ENCODE results near the gene YBEY. TPM values are rescaled to one million over a fixed set of nuclear protein-coding genes. Genes with fewer than 3 reads are reported as not detected.

The YBEY gene
- total and polyA plus RNA-seq, 3 experiments from 2014 or later = 16.7 to 21.0 (median 18.6) TPM

DNA sequence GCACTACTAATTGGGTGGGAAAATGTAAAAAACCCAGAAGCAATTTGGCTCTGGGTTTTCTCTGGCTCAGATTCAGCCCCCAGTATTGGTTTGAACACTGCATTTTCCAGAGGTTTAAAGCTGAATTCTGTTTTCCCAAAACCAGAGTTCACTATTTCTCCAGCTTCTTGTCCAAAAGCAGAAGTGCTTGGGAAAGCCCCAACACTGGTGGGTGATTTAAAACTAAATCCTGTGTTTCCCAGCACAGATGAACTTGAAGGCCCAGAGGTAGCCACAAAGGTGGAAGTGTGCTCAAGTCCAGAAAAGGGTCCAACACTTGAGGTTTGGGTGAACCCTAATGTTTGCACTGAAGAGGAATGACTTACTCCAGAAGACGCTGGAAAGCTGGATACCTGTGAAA, 1.4 kb upstream of the YBEY start:
- Mint-ChIP-seq H3K27ac (peak overlapping the region in 5 of 8 donors; percentile 50 to 89 (median 84)), H3K4me3 (peak overlapping the region; percentile 85 to 99 (median 90)), H3K36me3 (peaks cover 4 to 49% (median 7%) of the 10 kb centered on the region in 3 donors), H3K4me1 (peaks cover 38 to 77% (median 59%) of the 10 kb centered on the region in 3 donors), H3K27me3 (no peaks in the 10 kb centered on the region), H3K9me3 (no peaks in the 10 kb centered on the region)
- no peak for DNase-seq
- Histone ChIP-seq H3K27me3 (ENCODE audit: insufficient read depth, low read length, poor library complexity, severe bottlenecking) (no peaks in the 10 kb centered on the region), H3K27ac (ENCODE audit: low read depth, low read length) (no peak overlapping the region), H3K4me1 (ENCODE audit: insufficient read depth, low read length) (peaks cover 42% of the 10 kb centered on the region), H3K4me3 (ENCODE audit: low read length) (peak overlapping the region; percentile 69), H3K9me3 (ENCODE audit: low read length) (no peaks in the 10 kb centered on the region), H3K36me3 (ENCODE audit: insufficient read depth, low read length) (peaks cover 27% of the 10 kb centered on the region)
- ChIA-PET POLR2A (interaction anchor here (0.9 kb wide), 1 partner anchor 14 kb away, joined by 3 read pairs; no protein-coding TSS in a partner anchor), CTCF (interaction anchor here (2.7 kb wide), 1 partner anchor 141 kb away, joined by 12 read pairs; no protein-coding TSS in a partner anchor)

DNA sequence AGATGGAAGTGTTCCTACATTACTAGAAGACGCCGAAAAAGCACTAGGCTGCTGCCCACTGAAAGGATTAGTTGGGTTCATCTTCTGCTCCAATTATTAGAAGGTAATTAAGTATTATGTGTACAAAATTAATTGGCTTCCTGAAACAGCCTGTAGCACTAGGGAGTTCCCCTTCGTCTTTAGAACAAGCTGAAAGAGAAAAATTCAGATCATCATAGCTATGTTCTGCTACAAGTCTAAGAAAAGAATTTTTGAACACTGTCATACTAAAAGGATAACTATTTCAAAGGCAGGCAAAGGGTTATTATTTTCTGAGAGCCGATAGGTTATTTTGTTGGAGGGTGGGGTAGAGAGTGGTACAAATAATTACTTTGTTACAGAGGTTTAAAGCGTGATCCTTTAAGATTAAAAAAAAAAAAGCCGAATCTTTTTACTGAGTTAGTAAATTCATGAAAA, 908 bp upstream of the YBEY start, which contains the start of gene MCM3AP:
Gene MCM3AP (minus strand): TSS at position 406 of the 456 bp plus-strand sequence. CDS start 325 bp downstream, at position 81.
- CTCF ChIA-PET = interaction anchor here (1.0 to 2.7 kb wide), 3 partner anchors 41 to 312 kb away, joined by 3 to 12 read pairs (median 3); a partner anchor contains a TSS
- Histone ChIP-seq H3K4me1 (ENCODE audit: insufficient read depth, low read length) (peaks cover 42% of the 10 kb centered on the region), H3K27ac (ENCODE audit: low read depth, low read length) (peak within 1 kb of the TSS; percentile 70), H3K9me3 (ENCODE audit: low read length) (no peaks in the 10 kb centered on the region), H3K36me3 (ENCODE audit: insufficient read depth, low read length) (peaks cover 22% of the 10 kb centered on the region), H3K27me3 (ENCODE audit: insufficient read depth, low read length, poor library complexity, severe bottlenecking) (no peaks in the 10 kb centered on the region), H3K4me3 (ENCODE audit: low read length) (peak within 1 kb of the TSS; percentile 69)
- no peaks in the 10 kb centered on the region for H3K9me3 Mint-ChIP-seq
- peaks cover 5 to 44% (median 7%) of the 10 kb centered on the region in 3 donors for H3K36me3 Mint-ChIP-seq
- peak within 1 kb of the TSS; percentile 85 to 99 (median 97) for H3K4me3 Mint-ChIP-seq
- DNase-seq = no peak
- no peaks in the 10 kb centered on the region for H3K27me3 Mint-ChIP-seq
- peaks cover 40 to 74% (median 58%) of the 10 kb centered on the region in 3 donors for H3K4me1 Mint-ChIP-seq
- peak within 1 kb of the TSS; percentile 74 to 99 (median 98) for H3K27ac Mint-ChIP-seq
- POLR2A ChIA-PET = interaction anchor here (0.5 to 0.9 kb wide), 2 partner anchors 13 to 312 kb away, joined by 3 to 8 read pairs; no protein-coding TSS in a partner anchor

DNA sequence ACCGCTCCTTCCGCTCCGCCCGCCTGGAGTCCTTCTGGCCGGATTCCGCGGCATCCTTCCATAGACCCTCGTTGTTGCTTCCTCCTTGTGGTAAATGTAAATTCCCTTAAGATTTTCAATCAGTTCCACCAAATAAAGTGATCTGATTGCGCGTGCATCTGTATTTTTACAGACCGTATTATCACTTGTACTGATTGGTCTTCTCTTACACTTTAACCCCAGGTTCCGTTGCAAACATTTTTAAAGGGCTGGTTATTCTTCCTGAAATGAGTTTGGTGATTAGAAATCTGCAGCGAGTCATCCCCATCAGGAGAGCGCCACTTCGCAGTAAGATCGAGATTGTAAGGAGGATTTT, 483 bp downstream of the YBEY start:
- peaks cover 36% of the 10 kb centered on the region for H3K4me1 ChIP-seq (ENCODE audit: insufficient read depth, low read length)
- Mint-ChIP-seq H3K27me3 (no peaks in the 10 kb centered on the region), H3K27ac (peak overlapping the region; percentile 74 to 99 (median 98)), H3K4me3 (peak overlapping the region; percentile 85 to 99 (median 97)), H3K9me3 (no peaks in the 10 kb centered on the region), H3K36me3 (peaks cover 5 to 39% (median 7%) of the 10 kb centered on the region in 3 donors), H3K4me1 (peaks cover 38 to 61% (median 52%) of the 10 kb centered on the region in 3 donors)
- POLR2A ChIA-PET = interaction anchor here (0.6 kb wide), 1 partner anchor 313 kb away, joined by 3 read pairs; no protein-coding TSS in a partner anchor
- no peaks in the 10 kb centered on the region for H3K27me3 ChIP-seq (ENCODE audit: insufficient read depth, low read length, poor library complexity, severe bottlenecking)
- peak overlapping the region; percentile 70 for H3K27ac ChIP-seq (ENCODE audit: low read depth, low read length)
- no peak for DNase-seq
- CTCF ChIA-PET = no interaction called here
- H3K9me3 ChIP-seq (ENCODE audit: low read length) = no peaks in the 10 kb centered on the region
- H3K36me3 ChIP-seq (ENCODE audit: insufficient read depth, low read length) = peaks cover 18% of the 10 kb centered on the region
- H3K4me3 ChIP-seq (ENCODE audit: low read length) = peak overlapping the region; percentile 69

GRCh38 chr21:46287541-46287940, 1.4 kb downstream of the YBEY start:
- no peak overlapping the region for H3K27ac ChIP-seq (ENCODE audit: low read depth, low read length)
- H3K4me3 Mint-ChIP-seq = peak overlapping the region in 5 of 7 donors; percentile 85 to 99 (median 99)
- no peaks in the 10 kb centered on the region for H3K27me3 ChIP-seq (ENCODE audit: insufficient read depth, low read length, poor library complexity, severe bottlenecking)
- H3K27me3 Mint-ChIP-seq = no peaks in the 10 kb centered on the region
- no peaks in the 10 kb centered on the region for H3K9me3 ChIP-seq (ENCODE audit: low read length)
- no peak for DNase-seq
- peaks cover 32% of the 10 kb centered on the region for H3K4me1 ChIP-seq (ENCODE audit: insufficient read depth, low read length)
- peak overlapping the region in 4 of 8 donors; percentile 22 to 99 (median 48) for H3K27ac Mint-ChIP-seq
- H3K36me3 Mint-ChIP-seq = peaks cover 7 to 42% (median 8%) of the 10 kb centered on the region in 3 donors
- H3K4me1 Mint-ChIP-seq = peaks cover 35 to 52% (median 51%) of the 10 kb centered on the region in 3 donors
- no peak overlapping the region for H3K4me3 ChIP-seq (ENCODE audit: low read length)
- peaks cover 19% of the 10 kb centered on the region for H3K36me3 ChIP-seq (ENCODE audit: insufficient read depth, low read length)
- H3K9me3 Mint-ChIP-seq = no peaks in the 10 kb centered on the region
- ChIA-PET CTCF (no interaction called here), POLR2A (no interaction called here)

DNA sequence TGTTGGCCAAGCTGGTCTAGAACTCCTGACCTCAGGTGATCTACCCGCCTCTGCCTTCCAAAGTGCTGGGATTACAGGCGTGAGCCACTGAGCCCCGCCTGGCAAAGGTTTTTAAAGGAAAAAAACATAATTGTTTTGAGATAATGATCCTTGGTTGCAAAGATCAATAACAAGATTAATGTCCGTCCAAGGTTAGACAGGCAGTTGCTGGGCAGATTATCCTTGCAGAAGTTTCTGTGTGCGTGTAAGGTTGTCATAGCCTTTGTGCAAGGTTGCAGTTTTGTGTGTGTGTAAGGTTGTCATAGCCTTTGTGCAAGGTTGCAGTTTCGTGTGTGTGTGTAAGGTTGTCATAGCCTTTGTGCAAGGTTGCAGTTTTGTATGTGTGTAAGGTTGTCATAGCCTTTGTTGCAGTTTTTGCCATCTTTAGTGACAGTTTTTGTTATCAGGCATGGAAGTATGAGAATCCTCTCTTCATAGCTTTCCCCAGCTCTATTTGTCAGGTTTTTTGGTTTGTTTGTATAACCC, 3.6 kb downstream of the YBEY start:
- Histone ChIP-seq H3K27ac (ENCODE audit: low read depth, low read length) (no peak overlapping the region), H3K27me3 (ENCODE audit: insufficient read depth, low read length, poor library complexity, severe bottlenecking) (no peaks in the 10 kb centered on the region), H3K9me3 (ENCODE audit: low read length) (no peaks in the 10 kb centered on the region), H3K4me1 (ENCODE audit: insufficient read depth, low read length) (peaks cover 12% of the 10 kb centered on the region), H3K4me3 (ENCODE audit: low read length) (no peak overlapping the region), H3K36me3 (ENCODE audit: insufficient read depth, low read length) (peaks cover 6% of the 10 kb centered on the region)
- peaks cover 0 to 1% of the 10 kb centered on the region in 2 donors for H3K27me3 Mint-ChIP-seq
- POLR2A ChIA-PET = no interaction called here
- H3K36me3 Mint-ChIP-seq = peaks cover 0 to 27% (median 8%) of the 10 kb centered on the region in 3 donors
- H3K27ac Mint-ChIP-seq = peak overlapping the region in 2 of 8 donors; percentile 29 to 51
- CTCF ChIA-PET = no interaction called here
- peaks cover 23 to 32% (median 31%) of the 10 kb centered on the region in 3 donors for H3K4me1 Mint-ChIP-seq
- H3K9me3 Mint-ChIP-seq = peaks cover 0 to 2% (median 0%) of the 10 kb centered on the region in 5 donors
- no peak for DNase-seq
- H3K4me3 Mint-ChIP-seq = peak overlapping the region in 1 of 7 donors; percentile 56

GRCh38 chr21:46291561-46291960, 5.4 kb downstream of the YBEY start:
- peaks cover 0 to 2% (median 0%) of the 10 kb centered on the region in 5 donors for H3K9me3 Mint-ChIP-seq
- H3K4me3 ChIP-seq (ENCODE audit: low read length) = no peak overlapping the region
- peaks cover 16 to 36% (median 19%) of the 10 kb centered on the region in 3 donors for H3K4me1 Mint-ChIP-seq
- H3K27me3 ChIP-seq (ENCODE audit: insufficient read depth, low read length, poor library complexity, severe bottlenecking) = no peaks in the 10 kb centered on the region
- DNase-seq = no peak
- CTCF ChIA-PET = no interaction called here
- no peak overlapping the region for H3K27ac Mint-ChIP-seq
- H3K27me3 Mint-ChIP-seq = peaks cover 0 to 5% of the 10 kb centered on the region in 2 donors
- H3K36me3 ChIP-seq (ENCODE audit: insufficient read depth, low read length) = peaks cover 6% of the 10 kb centered on the region
- no peak overlapping the region for H3K27ac ChIP-seq (ENCODE audit: low read depth, low read length)
- POLR2A ChIA-PET = no interaction called here
- no peaks in the 10 kb centered on the region for H3K9me3 ChIP-seq (ENCODE audit: low read length)
- no peak overlapping the region for H3K4me3 Mint-ChIP-seq
- H3K36me3 Mint-ChIP-seq = peaks cover 0 to 17% (median 6%) of the 10 kb centered on the region in 3 donors
- peaks cover 4% of the 10 kb centered on the region for H3K4me1 ChIP-seq (ENCODE audit: insufficient read depth, low read length)

- Mint-ChIP-seq H3K9me3 (peaks cover 0 to 2% (median 0%) of the 10 kb centered on the region in 5 donors), H3K4me1 (peaks cover 3 to 28% (median 7%) of the 10 kb centered on the region in 3 donors), H3K27ac (peak overlapping the region in 1 of 8 donors; percentile 12), H3K27me3 (peaks cover 3 to 5% of the 10 kb centered on the region in 2 donors), H3K36me3 (peaks cover 0 to 12% (median 5%) of the 10 kb centered on the region in 3 donors), H3K4me3 (no peak overlapping the region)
- H3K27ac ChIP-seq (ENCODE audit: low read depth, low read length) = no peak overlapping the region
- ChIA-PET POLR2A (no interaction called here), CTCF (no interaction called here)
- no peaks in the 10 kb centered on the region for H3K9me3 ChIP-seq (ENCODE audit: low read length)
- no peak for DNase-seq
- peaks cover 6% of the 10 kb centered on the region for H3K36me3 ChIP-seq (ENCODE audit: insufficient read depth, low read length)
- no peak overlapping the region for H3K4me3 ChIP-seq (ENCODE audit: low read length)
- no peaks in the 10 kb centered on the region for H3K27me3 ChIP-seq (ENCODE audit: insufficient read depth, low read length, poor library complexity, severe bottlenecking)
- H3K4me1 ChIP-seq (ENCODE audit: insufficient read depth, low read length) = no peaks in the 10 kb centered on the region
Measured at GRCh38 chr21:46294647-46295176, 8.6 kb downstream of the YBEY start.
